Neural crest cell (in vitro differentiated cells): ENCODE results near the gene PPIAL4G. TPM values are rescaled to one million over a fixed set of nuclear protein-coding genes. Genes with fewer than 3 reads are reported as not detected.
"Not testable (repeated sequence)": the region's sequence is repeated elsewhere in the genome, so short reads cannot be mapped to it uniquely, and the experiment has no call there.

Experiments used
- DNase-seq: peaks from one replicate; pipeline ENCODE4 v3.0.0; 2021; ENCODE audit warnings: low read depth, mixed read lengths, low spot score
- H3K27ac Mint-ChIP-seq: one replicate; pipeline ENCODE4 v1.8.0; 2021; ENCODE audit warnings: mild to moderate bottlenecking, mixed read lengths; ENCODE audit not compliant: unreplicated experiment
- H3K27me3 Mint-ChIP-seq: 2 replicates; pipeline ENCODE4 v1.8.0; 2021; ENCODE audit warnings: low read depth, mild to moderate bottlenecking, mixed read lengths
- H3K36me3 Mint-ChIP-seq: 2 replicates; pipeline ENCODE4 v1.8.0; 2021; ENCODE audit warnings: low read depth, mild to moderate bottlenecking, mixed read lengths
- H3K4me1 Mint-ChIP-seq: 2 replicates; pipeline ENCODE4 v1.8.0; 2021; ENCODE audit warnings: mixed read lengths
- H3K4me3 Mint-ChIP-seq: one replicate; pipeline ENCODE4 v1.8.0; 2021; ENCODE audit warnings: mild to moderate bottlenecking, mixed read lengths
- H3K9me3 Mint-ChIP-seq: 2 replicates; pipeline ENCODE4 v1.8.0; 2021; ENCODE audit warnings: mixed read lengths
- long read RNA-seq: library from polyadenylated mRNA; unstranded; transcript quantifications from one replicate; pipeline ENCODE4 v2.0.0, GENCODE V29; 2020
- total RNA-seq: library from RNA; stranded (reverse); gene quantifications from 2 replicates; pipeline ENCODE4 v1.2.1, GENCODE V29; 2021
- TF ChIP-seq, protein P1 (sequence below): fragments of 200-600 bp; sonication (generic); conservative IDR thresholded peaks from 2 replicates; pipeline ENCODE4 v1.5.0; 2021; ENCODE audit warnings: antibody characterized with exemption, mild to moderate bottlenecking

The PPIAL4G gene
- 0.09 TPM in 1 of 2 replicates, not detected in the other for total RNA-seq
- long read RNA-seq, result 0 reads

DNA sequence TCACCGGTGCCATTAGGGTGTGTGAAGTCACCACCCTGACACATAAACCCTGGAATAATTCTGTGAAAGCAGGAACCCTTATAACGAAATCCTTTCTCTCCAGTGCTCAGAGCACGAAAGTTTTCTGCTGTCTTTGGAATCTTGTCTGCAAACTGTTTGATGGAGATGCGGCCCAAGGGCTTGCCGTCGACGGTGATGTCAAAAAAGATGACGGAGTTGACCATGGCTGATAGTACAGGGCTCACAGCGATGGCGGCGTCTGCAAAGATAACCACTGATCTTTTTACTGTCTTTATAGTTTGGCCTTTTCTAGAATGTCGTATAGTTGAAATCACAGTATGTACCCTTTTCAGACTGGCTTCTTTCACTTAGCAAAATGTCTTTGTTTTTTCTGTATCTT, at the start of gene PPIAL4G:
Gene PPIAL4G, minus strand, starts transcription at position 274 of the 400 bp plus-strand sequence. Its CDS starts 50 bp downstream, at position 224.
- not testable (repeated sequence) for H3K9me3 Mint-ChIP-seq, H3K4me3 Mint-ChIP-seq, H3K27ac Mint-ChIP-seq, H3K4me1 Mint-ChIP-seq, DNase-seq, H3K36me3 Mint-ChIP-seq, H3K27me3 Mint-ChIP-seq

DNA sequence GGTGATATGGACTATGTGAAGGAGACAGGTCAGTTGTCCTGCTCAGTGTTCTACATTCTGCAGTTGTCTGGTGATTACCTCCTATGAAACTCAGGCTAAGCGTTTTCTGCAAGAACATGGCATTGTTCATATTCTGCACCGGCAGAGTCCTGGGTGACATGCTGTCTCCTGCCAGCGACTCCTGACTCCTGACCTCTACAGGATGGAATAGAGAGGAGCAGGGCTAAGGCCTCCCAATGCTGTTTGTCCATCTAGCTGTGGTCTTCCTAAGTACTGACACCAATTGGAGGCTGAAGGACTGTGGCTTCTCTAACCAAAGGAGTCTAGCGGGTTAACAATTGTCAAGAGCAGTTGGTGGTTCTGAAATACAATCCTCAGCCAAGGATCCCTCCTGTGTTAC, 49.1 kb upstream of the PPIAL4G start:
- H3K27ac Mint-ChIP-seq, DNase-seq, H3K27me3 Mint-ChIP-seq, H3K4me3 Mint-ChIP-seq, H3K36me3 Mint-ChIP-seq, H3K9me3 Mint-ChIP-seq, H3K4me1 Mint-ChIP-seq: not testable (repeated sequence)

DNA sequence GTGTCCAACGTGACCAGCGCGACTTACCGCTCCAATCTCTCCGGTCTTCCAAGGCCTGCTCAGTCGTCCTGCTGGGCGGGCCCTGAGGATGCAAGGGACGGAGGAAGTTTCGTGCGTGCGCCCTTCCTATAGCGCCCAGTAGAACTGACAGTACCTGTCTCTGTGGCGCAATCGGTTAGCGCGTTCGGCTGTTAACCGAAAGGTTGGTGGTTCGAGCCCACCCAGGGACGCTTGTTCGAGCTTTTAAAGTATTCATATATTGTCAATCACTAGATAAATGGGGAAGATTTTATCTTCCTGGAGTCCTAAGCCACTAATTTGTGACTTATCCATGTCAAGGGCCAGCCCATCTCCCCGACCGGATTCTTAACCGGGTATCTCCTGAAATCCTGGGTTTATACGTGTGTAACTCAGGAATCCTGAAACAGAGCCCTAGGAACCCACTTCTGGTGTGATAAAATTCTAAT, 46.0 kb upstream of the PPIAL4G start:
- not testable (repeated sequence) for H3K4me1 Mint-ChIP-seq, H3K27ac Mint-ChIP-seq, H3K9me3 Mint-ChIP-seq, H3K27me3 Mint-ChIP-seq, H3K36me3 Mint-ChIP-seq
- peak overlapping the region; percentile 90 for H3K4me3 Mint-ChIP-seq
- peak; percentile 9 for DNase-seq

DNA sequence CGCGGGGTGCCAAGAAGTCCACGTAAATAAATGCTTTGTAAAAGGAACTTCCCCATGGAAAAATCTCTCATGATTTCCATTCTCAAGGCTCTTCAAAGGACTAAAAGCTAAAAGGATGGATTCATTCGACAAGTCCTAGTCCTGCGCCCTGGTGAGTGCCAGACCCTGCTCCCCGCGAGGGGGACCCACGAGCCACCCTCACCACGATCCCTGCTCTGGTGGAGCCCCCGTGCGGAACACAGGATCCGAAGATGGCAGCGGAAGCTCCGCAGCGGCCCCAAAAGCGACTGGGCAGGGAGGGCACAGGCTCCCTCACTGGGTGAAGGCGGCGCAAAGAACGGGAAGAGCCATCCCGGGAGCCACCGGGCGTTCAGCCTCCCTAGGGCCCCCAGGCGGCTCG, 45.5 kb upstream of the PPIAL4G start:
- DNase-seq, H3K4me1 Mint-ChIP-seq, H3K4me3 Mint-ChIP-seq, H3K9me3 Mint-ChIP-seq, H3K36me3 Mint-ChIP-seq, H3K27ac Mint-ChIP-seq, H3K27me3 Mint-ChIP-seq: not testable (repeated sequence)
- TF ChIP-seq, protein P1, sequence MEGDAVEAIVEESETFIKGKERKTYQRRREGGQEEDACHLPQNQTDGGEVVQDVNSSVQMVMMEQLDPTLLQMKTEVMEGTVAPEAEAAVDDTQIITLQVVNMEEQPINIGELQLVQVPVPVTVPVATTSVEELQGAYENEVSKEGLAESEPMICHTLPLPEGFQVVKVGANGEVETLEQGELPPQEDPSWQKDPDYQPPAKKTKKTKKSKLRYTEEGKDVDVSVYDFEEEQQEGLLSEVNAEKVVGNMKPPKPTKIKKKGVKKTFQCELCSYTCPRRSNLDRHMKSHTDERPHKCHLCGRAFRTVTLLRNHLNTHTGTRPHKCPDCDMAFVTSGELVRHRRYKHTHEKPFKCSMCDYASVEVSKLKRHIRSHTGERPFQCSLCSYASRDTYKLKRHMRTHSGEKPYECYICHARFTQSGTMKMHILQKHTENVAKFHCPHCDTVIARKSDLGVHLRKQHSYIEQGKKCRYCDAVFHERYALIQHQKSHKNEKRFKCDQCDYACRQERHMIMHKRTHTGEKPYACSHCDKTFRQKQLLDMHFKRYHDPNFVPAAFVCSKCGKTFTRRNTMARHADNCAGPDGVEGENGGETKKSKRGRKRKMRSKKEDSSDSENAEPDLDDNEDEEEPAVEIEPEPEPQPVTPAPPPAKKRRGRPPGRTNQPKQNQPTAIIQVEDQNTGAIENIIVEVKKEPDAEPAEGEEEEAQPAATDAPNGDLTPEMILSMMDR, result peak; percentile 38

DNA sequence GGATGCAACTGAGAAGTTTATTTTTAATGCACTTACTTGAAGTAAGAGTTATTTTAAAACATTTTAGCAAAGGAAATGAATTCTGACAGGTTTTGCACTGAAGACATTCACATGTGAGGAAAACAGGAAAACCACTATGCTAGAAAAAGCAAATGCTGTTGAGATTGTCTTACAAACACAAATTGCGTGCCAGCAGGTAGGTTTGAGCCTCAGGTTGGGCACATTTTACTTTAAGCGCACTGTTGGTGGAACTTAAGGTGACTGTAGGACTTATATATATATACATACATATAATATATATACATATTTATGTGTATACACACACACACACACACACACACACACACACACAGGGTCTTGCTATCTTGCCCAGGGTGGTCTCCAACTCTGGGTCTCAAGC, 43.5 kb upstream of the PPIAL4G start:
- not testable (repeated sequence) for DNase-seq, H3K27ac Mint-ChIP-seq, H3K9me3 Mint-ChIP-seq, H3K4me3 Mint-ChIP-seq, H3K36me3 Mint-ChIP-seq
- peaks cover 14% of the 10 kb centered on the region for H3K4me1 Mint-ChIP-seq
- peaks cover 13% of the 10 kb centered on the region for H3K27me3 Mint-ChIP-seq

DNA sequence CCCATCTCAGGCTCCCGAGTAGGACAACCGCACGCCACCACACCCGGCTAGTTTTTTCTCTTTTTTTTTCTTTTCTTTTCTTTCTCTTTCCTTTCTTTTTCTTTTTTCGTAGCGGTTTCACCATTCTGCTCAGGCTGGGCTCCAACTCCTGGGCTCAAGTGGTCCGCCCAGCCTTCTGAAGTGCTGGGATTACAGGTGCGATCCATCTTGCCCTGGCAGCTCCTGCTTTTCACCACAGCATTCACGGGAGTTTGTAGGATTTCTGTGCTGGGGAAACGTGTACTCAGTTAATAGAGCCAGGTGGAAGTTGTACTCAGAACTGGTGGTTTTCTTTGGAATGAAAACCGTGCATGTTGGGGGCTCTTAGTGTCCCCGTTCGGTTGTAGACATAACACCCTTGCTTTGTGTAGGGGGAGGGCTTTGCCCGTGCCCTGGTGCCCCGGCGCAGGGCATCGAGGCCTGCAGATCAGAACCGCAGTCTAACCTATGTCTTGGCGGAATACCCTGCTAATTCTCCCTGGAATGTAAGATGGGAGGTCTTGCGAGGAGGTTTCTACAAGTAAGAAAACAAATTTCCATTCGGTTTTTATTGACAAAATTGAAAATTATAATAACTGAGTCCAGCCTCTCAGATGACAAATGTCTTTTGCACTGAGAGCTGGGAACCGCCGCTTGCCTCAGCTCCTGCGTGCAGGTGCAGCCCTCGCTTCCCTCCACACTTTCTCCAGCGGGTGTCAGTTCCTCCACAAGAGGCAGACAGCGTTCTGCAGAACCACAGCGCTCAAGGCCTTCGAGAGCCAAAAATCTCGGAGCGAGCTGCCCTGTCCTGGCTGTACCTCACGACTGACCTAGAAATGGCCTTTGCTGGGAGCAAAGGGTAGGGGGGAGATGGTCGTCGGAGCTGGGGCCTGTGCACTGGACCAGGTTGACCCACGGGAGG, 40.4 kb upstream of the PPIAL4G start:
- H3K9me3 Mint-ChIP-seq, H3K27ac Mint-ChIP-seq, H3K27me3 Mint-ChIP-seq, H3K36me3 Mint-ChIP-seq, DNase-seq: not testable (repeated sequence)
- H3K4me3 Mint-ChIP-seq, result peak overlapping the region; percentile 87
- H3K4me1 Mint-ChIP-seq, result peaks cover 11% of the 10 kb centered on the region

DNA sequence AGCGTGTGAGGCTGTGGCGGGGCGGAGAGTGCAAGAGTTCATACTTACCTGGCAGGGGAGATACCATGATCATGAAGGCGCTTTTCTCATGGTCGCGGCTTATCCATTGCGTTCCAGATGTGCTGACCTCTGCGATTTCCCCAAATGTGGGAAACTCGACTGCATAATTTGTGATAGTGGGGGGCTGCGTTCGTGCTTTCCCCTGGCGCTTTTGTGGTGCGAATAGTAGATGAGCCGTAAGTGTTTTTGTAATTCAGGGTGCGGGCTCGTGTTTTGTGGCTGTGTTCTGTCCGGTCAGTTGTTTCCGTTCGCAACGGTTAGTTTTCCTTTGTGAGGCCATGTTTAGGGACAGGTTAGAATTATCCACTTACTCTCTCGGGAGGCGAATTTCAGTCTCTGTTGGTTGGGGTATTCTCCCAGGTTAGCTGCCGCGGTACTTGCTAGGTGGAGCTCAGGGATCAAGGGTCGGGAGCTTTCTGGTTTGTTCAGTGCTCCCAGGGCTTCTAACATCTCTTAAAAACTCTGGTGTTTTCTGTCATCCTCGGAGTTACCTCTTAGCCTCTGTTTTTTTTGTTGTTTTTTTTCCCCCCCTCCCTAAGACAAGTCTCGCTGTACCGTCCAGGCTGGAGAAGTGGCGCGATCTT, 39.6 kb upstream of the PPIAL4G start:
- peak; percentile 72 for DNase-seq
- not testable (repeated sequence) for H3K27me3 Mint-ChIP-seq, H3K36me3 Mint-ChIP-seq

DNA sequence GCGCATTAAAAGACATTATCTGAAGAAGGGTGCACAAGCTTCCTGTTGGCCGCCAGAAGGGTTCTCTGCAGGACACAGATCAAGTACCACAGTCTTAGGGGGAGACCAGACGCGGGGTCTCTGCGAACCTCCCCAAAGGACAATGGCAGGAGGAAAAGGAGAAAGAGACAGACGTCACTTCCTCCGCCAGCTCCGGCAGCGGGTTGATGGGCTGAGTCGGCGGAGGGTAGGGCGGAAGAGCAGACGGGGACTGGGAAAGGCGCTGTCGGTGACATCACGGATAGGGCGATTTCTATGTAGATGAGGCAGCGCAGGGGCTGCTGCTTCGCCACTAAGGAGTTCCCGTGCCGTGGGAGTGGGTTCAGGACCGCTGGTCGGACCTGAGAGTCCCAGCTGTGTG, 39.0 kb upstream of the PPIAL4G start:
- not testable (repeated sequence) for H3K36me3 Mint-ChIP-seq, H3K27me3 Mint-ChIP-seq, H3K9me3 Mint-ChIP-seq
- peak; percentile 63 for DNase-seq
- H3K4me3 Mint-ChIP-seq, result peak overlapping the region; percentile 87
- peaks cover 11% of the 10 kb centered on the region for H3K4me1 Mint-ChIP-seq
- peak overlapping the region; percentile 98 for H3K27ac Mint-ChIP-seq

More for the DNA sequence above, 39.6 kb upstream of the PPIAL4G start:
- peaks cover 11% of the 10 kb centered on the region for H3K4me1 Mint-ChIP-seq
- H3K9me3 Mint-ChIP-seq, result not testable (repeated sequence)
- peak overlapping the region; percentile 87 for H3K4me3 Mint-ChIP-seq
- H3K27ac Mint-ChIP-seq, result peak overlapping the region; percentile 98

DNA sequence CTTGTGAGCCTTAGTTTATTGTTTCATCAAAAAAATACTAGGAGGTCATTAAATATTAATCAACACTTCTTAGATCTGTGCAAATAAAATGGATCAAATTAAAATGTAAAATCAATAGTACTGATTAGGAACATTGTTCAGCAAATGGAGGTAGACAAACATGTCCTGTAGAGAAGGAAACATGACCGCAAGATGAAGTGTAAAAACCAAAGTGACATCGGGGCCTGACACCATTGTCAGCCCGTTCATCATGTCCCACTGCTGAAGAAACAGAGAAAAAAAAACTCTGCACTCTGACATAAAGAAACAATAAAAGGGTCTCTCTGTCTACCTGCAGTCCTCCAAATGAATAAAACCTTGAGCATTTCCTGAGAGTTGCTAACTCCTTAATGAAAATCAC, 31.2 kb upstream of the PPIAL4G start:
- not testable (repeated sequence) for DNase-seq, H3K4me1 Mint-ChIP-seq, H3K27ac Mint-ChIP-seq, H3K36me3 Mint-ChIP-seq, H3K27me3 Mint-ChIP-seq, H3K4me3 Mint-ChIP-seq, H3K9me3 Mint-ChIP-seq

DNA sequence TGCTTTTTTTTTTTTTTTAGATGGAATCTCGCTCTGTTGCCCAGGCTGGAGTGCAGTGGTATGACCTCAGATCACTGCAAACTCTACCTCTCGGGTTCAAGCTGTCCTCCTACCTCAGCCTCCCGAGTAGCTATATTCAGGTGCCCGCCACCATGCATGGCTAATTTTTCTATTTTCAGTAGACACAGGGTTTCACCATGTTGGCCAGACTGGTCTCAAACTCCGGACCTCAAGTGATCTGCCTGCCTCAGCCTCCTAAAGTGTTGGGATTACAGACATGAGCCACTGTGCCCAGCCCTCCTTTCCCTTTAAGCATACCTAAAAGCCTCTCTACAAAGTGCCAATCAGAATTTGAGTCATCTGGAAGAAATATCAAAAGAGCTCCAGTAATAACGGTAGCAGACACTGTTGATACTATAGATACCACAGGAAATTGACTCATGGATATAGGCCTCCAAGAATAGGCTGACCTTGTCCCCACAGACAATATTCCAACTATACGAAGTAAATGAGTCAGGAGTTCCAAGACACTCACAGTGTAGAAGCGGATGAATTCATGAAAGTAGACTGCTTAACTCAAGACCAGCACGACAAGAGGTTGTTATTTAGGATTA, 29.6 kb upstream of the PPIAL4G start:
- not testable (repeated sequence) for H3K4me1 Mint-ChIP-seq, H3K27ac Mint-ChIP-seq, H3K9me3 Mint-ChIP-seq, DNase-seq, H3K4me3 Mint-ChIP-seq, H3K36me3 Mint-ChIP-seq, H3K27me3 Mint-ChIP-seq

DNA sequence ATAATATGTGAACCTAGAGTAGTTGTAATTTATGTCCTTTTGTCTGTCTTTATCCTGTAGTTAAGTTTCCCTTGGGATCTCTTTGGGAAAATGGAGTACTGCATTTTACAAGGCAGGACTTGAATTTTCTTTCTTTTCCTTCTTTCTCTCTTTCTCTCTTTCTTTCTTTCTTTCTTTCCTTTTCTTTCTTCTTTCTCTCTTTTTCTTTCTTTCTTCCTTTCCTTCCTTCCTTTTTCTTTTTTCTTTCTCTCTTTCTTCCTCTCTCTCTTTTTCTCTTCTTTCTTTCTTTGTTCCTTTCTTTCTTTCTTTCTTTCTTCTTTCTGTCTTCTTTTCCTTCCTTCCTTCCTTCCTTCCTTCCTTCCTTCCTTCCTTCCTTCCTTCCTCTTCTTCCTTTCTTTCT, 10.8 kb upstream of the PPIAL4G start:
- not testable (repeated sequence) for H3K27me3 Mint-ChIP-seq, DNase-seq, H3K4me1 Mint-ChIP-seq, H3K9me3 Mint-ChIP-seq, H3K27ac Mint-ChIP-seq, H3K36me3 Mint-ChIP-seq, H3K4me3 Mint-ChIP-seq

DNA sequence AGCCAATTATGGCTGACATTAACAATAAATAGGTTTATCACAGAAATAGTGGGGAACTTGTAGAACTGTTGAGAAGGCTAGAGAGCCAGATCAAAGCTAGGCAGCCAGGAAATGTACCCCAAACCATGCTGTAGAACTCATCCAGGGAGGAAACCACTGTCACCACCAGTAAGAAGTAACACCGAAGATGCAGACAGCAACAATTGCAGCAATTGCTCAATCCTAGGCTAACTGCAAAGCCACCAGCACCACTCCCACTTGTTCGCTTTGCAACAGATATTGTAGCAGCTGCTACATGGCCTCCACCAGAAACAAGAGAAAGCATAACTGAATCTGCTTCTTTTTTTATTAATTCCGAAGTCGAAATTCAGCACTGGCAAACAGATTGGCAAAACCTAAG, 2.0 kb downstream of the PPIAL4G start:
- H3K27me3 Mint-ChIP-seq, DNase-seq, H3K9me3 Mint-ChIP-seq, H3K4me3 Mint-ChIP-seq, H3K4me1 Mint-ChIP-seq, H3K27ac Mint-ChIP-seq, H3K36me3 Mint-ChIP-seq: not testable (repeated sequence)
